GM21360 (cell line): ENCODE measurements around the gene NUP205.
A peak's percentile ranks its signal among the peaks of the same experiment; 100 is the strongest.
"Not testable (repeated sequence)": the region's sequence is repeated elsewhere in the genome, so short reads cannot be mapped to it uniquely, and the experiment has no call there.

ENCODE experiments used
- ATAC-seq: cut with Tn5 transposase; IDR thresholded peaks from one replicate; pipeline ENCODE4 v1.9.1; 2021; ENCODE audit warnings: mild to moderate bottlenecking, moderate library complexity; ENCODE audit not compliant: unreplicated experiment

Gene NUP205

DNA sequence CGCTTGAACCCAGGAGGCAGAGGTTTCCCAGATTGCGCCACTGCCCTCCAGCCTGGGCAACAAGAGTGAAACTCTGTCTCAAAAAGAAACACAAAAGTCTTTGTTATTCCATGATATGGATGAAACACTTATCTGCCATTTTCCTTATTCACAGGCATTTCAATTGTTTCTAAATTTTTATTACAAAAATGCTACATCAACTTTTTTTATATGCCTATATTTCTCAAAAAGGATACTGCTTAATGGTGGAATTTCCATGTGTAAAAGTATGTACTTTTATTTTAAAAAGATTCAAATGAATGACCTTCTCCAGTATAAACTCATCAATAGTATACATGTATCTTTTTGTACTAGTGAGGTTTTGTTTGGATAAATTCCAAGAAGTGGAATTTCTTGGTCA lies 62.7 kb downstream of the NUP205 start:
- ATAC-seq, result no peak

DNA sequence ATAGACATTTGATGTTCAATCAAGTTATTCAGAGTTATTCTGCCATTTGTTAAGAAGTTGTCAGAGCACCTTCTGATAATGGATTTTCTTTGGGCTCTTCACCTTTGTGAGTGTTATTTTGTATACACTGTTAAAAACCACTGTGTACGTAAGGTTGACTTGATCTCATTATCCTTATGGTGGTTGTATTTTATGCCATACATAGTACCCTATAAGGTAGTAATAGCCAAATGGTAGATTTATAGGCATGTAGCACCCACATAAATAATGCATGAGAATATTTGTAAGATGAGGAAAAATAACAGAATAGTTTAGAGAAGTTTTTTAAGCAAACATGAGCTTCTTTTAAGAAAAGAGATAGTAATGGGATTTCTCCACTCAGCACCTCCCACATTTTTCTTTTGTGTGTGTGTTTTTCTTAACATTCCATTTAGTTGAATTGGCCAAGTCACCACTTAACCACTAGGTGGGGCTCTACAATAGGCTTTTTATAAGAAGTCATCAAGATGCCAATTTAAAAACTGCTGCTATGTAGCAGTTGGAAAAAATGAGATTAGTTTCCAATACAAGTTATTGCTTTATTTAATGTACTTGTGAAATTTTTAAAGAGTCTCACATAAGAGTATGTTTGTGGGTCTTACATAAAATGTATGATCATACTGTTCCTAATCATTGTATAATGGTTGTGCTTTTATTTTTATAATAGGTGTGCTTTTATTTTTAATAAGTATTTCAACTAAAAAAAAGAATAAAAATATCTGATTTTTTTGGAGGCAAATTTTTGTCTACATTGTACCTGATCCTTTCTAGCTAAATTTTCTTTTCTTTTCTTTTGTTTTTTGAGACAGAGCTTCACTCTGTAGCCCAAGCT lies 63.5 kb downstream of the NUP205 start:
- ATAC-seq, result no peak

DNA sequence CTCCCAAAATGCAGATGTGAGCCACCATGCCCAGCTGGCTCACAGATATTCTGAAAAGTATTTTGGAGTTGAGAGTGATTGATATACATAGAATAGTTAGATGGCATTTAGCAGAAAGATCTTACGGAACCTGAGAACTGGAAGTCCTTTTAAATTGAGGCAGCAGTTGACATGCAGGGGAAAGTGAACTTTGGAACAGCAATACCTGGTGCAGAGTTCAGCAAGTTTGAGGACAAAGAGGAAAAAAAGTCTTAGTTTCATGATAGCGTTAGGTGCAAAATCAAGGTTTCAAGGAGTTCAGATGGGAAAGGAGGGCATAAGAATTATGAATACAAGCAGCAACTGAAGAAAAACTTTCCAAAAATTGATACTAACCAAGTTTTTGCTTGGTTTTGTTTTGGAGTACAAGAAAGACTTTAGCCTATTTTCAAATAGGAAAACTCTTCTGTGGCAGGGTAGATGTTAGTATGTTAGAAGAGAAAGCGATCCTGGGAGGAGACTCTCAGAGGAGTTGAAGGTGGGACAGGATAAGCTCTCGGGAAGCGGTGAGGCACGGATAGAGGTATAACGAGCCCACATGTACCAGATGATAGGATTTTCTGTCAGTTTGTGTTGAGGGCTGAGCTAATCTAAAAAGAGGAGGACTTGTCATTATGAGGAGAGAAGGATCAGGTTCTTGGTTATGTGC lies 76.6 kb downstream of the NUP205 start:
- no peak for ATAC-seq

DNA sequence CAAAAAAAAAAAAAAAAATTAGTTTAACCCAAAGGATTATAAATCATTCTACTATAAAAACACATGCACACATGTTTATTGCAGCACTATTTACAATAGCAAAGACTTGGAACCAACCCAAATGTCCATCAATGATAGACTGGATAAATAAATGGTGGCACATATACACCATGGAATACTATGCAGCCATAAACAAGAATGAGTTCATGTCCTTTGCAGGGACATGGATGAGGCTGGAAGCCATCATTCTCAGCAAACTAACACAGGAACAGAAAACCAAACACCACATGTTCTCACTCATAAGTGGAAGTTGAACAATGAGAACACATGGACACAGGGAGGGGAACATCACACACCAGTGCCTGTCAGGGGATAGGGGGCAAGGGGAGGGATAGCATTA lies 82.0 kb downstream of the NUP205 start:
- not testable (repeated sequence) for ATAC-seq

DNA sequence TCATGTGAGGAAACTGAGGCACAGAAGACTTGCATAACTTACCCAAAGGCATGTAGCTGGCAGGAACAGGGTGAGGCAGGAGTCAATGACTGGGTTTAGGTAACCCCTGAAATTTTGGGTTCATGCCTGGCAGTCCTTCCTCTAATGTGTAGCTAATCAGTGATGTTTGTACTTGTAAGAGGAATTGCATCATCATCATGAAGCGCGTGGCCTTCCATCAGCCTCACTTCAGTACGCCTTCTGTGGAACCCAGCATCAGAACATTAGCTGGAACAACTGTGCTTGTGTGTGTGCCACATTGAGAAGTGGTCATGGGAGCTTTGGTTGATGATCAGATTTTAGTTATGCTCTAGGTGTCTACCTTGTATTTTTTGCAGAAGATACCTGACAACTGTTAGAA lies 86.4 kb downstream of the NUP205 start:
- no peak for ATAC-seq

DNA sequence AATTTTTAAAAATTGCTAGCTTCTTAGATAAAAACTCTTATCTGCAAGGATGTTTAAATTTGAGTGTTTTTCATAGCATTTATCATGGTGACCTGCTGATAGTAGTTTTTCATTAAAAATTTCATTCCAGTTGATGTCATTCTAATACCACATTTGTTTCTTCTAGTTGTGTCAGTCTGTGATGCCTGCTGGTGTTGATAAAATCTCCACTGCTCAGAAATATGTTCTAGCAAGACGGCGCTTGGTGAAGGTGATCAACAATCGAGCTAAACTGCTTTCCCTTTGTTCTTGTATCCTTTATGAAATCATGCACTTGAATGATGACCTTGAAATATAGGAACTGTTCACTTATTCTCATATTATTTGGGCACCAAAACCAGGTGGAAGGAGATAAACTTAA lies 87.0 kb downstream of the NUP205 start:
- ATAC-seq, result no peak

DNA sequence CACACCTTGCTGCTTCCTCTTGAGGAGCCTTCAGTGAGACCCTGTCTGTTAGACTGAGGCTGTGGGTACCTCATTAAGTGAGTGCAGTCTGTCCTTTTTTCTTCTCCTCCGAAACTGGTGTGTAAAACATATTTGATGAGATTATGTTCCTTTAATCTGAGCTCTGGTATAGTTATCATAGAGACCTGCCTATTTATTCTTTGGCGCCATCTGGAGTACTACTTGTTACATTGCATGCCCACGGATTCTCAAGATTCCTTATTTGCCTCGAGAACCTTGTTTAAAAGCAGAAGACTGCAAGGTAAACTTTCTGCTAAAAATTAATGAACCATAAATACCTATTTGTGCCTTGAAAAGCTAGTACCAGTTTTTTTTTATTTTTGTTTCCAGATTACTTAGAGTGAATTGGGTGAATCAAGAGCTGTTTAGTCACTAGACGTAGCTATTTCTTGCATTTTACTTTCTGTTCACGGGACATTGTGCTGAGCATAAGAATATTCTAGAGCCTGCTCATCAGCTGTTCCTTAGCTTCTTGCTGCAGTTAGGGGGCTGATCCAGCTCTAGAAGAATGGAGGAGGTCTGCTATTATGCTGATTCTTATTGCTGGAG lies 87.7 kb downstream of the NUP205 start:
- ATAC-seq, result no peak

DNA sequence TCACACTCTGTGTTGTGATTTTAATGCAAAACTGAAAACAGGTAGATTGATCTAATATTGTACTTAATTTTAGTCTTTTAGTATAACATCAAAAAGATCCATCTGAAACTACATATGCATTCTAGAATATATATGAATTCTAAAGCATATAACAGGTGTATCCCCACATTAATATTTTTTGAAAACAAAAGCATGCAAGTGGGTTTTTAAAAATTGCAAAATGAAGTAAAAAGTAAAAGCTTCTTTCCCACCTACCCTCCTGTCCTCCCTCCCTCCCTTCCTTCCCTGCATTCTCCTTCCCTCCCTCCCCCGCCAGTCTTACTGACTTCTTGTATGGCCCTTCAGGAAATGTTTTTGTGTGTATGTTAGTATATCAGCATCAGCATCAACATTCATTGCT lies 90.0 kb downstream of the NUP205 start:
- ATAC-seq, result no peak

DNA sequence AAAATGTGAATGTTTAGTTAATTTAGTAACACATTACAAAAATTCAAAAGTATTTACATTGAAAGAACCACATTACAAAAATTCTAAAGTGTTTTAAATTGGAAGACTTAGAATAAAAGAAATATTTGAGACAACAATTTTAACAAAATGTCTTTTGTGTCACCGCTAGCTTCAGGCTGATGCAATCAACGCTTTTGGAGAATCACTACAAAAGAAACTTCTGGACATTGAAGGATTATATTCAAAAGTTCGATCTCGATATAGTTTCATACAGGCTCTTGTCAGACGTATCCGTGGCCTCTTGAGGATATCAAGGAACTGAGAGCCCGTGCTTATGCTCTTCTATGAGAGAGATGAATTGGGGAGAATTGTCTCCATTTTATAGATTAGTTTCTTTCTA lies 90.5 kb downstream of the NUP205 start:
- ATAC-seq, result no peak

DNA sequence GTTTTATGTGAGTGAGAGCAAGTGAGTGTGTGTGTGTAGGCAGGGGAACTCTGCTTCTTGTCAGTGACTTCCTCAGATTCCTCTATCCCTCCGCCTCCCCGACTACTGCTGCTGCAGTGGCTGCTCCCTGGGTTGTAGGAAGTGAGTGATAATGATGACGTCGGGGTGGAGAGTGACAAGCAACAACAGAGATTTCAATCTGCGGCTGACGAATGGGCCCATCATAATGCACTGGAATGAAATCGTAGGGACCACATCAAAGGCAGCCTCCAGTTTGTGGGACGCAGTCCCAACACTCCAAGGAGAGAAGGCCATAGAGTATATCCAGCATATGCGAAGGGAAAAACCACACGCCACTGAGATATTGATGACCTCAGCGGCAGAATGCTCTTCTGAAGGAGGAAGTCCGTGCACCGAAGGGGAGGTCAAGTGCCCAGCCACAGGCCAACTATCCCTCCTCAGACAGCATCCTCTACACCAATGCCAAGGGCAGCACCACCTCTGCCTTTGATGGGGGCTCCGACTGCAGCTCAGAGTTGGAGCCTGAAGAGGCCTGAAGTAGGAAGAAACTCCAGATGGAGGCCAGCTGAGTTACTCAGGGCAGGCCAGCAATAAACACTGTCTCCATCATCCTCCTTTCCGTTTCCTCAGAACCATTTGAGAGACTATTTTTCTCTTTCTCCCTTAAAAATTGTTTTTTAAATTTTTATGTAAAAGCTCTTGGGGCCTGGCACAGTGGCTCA lies 93.3 kb downstream of the NUP205 start:
- no peak for ATAC-seq

DNA sequence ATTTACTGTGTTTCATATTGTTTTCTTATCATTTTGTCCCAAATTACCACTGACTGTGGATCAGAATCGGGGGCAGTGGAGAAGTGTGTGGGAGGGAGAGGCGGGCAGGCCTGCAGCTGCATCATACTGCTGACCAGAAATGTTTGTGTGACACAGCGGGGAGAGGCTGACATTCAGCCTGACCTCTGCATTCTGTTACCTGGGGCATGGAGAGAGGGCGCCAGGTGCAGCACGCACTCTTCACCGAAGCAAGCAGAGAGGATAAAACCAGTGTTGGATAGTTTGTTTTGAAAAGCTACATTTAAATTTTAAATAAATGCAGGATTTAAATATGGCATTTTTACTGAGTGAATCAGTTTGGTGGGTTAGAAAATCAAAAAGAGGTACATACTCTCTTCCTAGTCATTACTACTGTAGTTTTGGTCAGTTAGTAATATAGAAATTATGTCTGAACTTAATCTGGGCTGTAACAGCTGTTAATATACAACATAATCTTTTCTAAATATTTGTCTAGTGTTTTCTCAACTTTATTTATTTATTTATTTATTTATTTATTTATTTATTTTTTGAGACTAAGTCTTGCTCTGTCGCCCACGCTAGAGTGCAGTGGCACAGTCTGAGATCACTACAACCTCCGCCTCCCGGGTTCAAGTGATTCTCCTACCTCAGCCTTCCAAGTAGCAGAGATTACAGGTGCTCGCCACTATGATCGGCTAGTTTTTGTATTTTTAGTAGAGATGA lies 95.8 kb downstream of the NUP205 start:
- no peak for ATAC-seq

DNA sequence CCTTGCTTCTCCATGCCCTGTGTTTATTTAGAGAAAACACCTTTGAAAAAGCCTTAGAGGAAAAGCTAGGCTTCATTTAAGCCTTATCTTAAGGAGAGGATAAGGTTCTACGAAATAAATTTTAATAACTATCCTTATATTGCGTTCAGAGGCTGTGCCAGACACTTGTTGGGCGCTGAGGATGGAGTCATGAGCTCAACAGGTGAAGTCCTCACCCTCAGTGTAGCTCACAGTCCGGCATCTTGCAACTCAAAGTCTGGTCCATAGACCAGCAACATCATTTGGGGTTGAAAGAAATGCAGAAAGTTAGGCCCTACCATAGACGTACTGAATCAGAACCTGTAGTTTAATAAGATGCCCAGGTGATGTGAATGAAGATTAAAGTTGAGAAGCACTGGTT lies 100.8 kb downstream of the NUP205 start:
- no peak for ATAC-seq

DNA sequence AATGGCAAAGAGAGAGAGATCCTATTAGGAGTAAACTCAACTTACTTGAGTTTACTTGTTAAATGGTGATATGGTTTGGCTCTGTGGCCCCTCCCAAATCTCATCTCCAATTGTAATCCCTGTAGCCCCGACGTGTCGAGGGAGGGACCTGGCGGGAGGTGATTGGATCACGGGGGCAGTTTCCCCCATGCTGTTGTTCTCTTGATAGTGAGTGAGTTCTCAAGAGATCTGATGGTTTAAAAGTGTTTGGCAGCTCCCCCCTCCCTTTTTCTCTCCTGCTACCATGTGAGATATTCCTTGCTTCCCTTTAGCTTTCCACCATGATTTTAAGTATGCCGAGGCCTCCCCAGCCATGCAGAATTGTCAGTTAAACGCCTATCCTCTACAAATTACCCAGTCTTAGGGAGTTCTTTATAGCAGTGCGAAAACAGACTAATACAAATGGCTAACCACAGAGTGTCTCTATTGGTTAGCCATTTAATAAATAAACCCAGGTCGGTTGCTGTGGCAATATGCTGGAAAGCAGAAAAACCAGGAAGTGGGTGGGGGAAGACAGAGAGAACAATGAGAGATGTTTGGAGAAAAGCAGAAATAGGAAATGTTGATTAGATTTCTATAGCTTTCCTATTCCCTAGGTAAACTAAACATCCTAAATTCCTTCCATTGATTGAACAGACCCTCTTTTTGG lies 101.6 kb downstream of the NUP205 start:
- ATAC-seq, result no peak

DNA sequence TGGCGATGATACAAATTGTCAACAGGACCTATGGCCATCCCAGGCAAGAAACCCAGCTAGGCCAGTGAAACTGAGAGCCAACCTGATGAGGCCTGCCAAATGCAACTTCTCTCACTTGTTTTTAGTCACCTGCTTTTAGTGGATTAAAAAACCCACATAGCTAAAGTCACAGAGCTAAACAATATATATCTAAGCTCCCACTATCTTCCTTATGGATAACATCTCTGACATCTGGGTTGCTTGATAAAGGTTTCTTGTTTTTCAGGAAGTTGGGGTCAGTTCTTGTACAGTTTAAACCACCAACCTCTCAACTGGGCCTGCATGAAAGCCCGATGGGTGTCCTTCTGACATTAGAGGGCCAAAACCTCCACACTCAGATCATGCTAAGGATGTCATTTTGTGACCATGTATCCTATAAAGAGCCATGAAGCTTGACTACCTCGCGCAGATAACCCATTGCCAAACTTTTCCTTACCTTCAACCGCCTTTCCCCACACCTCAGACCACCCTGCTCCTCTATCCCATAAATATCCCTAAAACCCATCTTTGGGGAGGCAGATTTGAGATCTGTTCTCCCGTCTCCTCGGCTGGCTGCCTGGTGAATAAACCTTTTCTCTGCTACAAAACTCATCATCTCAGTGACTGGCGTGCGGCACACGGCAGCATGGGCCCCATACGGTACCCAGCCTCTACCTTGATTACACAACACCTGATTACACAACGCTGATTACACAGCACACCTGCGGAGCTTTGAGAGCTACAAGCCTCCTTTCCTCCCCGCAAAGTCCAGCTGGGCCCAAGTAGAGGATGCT lies 103.8 kb downstream of the NUP205 start:
- no peak for ATAC-seq

DNA sequence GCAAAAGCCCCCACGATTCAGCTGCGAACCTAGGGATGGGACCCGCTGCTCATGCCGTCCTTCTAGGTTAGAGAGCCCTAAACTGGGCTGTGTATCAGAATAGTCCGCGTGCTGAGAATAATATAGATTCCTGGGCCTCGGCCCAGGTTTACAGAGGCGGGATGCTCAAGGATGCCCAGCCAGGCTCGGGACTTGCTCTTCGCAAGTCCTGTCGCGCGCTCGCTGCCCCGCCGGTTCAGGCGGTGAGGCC lies 104.3 kb downstream of the NUP205 start:
- no peak for ATAC-seq

DNA sequence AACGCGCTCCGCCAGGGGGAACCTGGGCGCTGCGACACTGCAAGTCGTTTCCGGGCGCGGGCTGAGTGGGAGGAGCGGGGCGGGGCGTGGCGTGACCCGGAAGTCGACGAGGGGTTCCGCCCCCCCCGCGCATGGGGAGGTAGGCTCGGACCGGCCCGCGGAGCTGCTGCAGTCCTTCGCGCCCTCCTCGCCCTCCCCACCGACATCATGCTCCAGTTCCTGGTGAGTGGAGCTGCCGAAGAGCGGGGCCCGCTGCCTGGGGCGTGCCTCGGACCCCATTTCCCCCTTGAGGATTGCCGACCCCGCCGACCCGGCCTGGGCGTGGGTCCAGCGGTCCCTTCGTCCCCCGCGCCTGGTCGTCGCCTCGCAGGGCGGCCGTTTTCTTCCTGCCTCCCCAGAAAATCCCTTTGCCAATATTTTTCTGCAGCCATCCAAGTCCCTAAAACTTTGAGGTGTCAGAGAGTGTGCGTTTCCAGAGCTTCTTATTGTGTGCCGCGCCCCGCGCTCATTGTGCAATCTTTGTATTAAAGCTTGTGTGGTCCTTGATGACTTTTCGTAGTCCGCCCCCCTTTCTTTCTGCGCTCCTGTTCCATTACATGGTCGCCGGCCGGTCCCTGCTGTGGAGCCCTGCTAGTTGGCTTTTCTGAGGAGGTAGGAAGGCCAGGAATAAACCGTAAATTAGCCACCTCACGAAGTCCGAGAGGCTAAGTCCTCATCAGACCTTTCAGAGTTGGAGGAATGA lies 104.8 kb downstream of the NUP205 start, which contains the start of gene STMP1:
Gene STMP1, plus strand, starts transcription at position 142 of the 742 bp plus-strand sequence.
- ATAC-seq, result peak; percentile 94

DNA sequence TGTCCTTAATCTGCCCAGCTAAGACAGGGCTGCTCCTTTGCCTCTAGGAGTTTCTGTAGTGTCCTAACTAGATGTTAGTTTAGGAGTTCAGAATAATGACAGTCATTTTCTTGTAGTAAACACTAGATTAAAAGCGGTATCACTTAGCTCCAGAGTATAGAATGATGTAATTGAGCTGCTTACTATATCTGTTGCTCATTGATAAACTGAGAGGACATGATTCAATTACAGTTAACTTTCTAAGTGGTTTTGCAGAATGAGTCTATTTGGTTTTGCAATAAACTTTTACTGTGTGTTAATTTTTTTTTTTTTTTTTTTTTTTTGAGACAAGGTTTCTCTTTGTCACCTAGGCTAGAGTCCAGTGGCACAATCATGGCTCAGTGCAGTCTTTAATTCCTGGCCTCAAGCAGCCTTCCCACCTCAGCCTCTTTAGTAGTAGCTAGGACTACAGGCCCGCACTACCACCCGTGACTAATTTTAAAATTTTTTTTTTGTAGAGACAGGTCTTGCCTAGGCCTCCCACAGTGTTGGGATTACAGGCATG lies 106.4 kb downstream of the NUP205 start:
- ATAC-seq, result no peak

DNA sequence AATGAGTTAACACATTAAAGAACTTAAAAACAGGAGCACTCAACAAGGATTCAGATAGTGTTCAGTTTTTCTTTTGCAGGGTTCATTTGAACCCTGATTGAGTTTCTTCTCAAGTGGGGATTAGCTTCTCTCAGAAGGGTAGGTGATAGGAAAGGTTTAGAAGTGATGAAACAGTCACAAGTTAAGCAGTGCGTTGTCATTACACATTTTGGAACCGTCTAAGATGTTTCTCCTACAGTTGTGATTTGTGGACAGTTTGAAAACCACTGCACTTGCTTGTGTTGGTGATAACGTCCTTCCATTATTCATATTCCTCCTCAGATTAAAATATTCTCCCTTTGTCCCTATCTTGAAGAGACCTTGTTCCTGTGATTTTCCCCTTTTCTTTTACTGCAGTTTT lies 107.3 kb downstream of the NUP205 start:
- no peak for ATAC-seq
